HG03045 (cell line): ENCODE measurements around the gene DDIAS.
"Not testable (repeated sequence)": the region's sequence is repeated elsewhere in the genome, so short reads cannot be mapped to it uniquely, and the experiment has no call there.

Experiments
- ATAC-seq: cut with Tn5 transposase; IDR thresholded peaks from one replicate; pipeline ENCODE4 v1.9.1; 2021; ENCODE audit warnings: mild to moderate bottlenecking, moderate library complexity; ENCODE audit not compliant: unreplicated experiment

Gene DDIAS

GRCh38 chr11:82967381-82967780 is 65.8 kb downstream of the DDIAS start:
- no peak for ATAC-seq

- peak; percentile 92 for ATAC-seq
Measured at GRCh38 chr11:82969811-82970210, 68.3 kb downstream of the DDIAS start.

GRCh38 chr11:82970507-82971083 is 69.1 kb downstream of the DDIAS start:
- ATAC-seq = not testable (repeated sequence)

- ATAC-seq = not testable (repeated sequence)
Measured at GRCh38 chr11:82971519-82971946, 70.0 kb downstream of the DDIAS start.

GRCh38 chr11:82972103-82972502 is 70.6 kb downstream of the DDIAS start:
- no peak for ATAC-seq

- no peak for ATAC-seq
Measured at GRCh38 chr11:82974135-82974534, 72.6 kb downstream of the DDIAS start.

GRCh38 chr11:82974851-82975250 is 73.3 kb downstream of the DDIAS start:
- ATAC-seq = no peak

GRCh38 chr11:82975882-82976281 is 74.3 kb downstream of the DDIAS start:
- ATAC-seq = no peak

GRCh38 chr11:82976786-82977185 is 75.2 kb downstream of the DDIAS start:
- ATAC-seq = no peak

- ATAC-seq = no peak
Measured at GRCh38 chr11:82978422-82979099, 77.0 kb downstream of the DDIAS start.

GRCh38 chr11:82979824-82980223 is 78.3 kb downstream of the DDIAS start:
- no peak for ATAC-seq

- ATAC-seq = no peak
Measured at GRCh38 chr11:82980292-82980691, 78.8 kb downstream of the DDIAS start.

GRCh38 chr11:82980947-82981346 is 79.4 kb downstream of the DDIAS start:
- no peak for ATAC-seq

GRCh38 chr11:82981852-82982251 is 80.3 kb downstream of the DDIAS start:
- no peak for ATAC-seq
